Uterus (tissue), 4 donors: ENCODE results near the gene HIVEP2. TPM values are rescaled to one million over a fixed set of nuclear protein-coding genes. Genes with fewer than 3 reads are reported as not detected.

Experiments
- DNase-seq, 2 donors: peaks; one replicate each; pipeline ENCODE4 v3.0.0-alpha.2; 2019 to 2020
- H3K27ac ChIP-seq, 2 donors: fragments of 200-600 bp; sonication (generic); 1 replicate in 1 of 2; 2 replicates in 1 of 2; pipeline ENCODE4 v1.5.1; 2016 to 2018
- H3K27me3 ChIP-seq, 2 donors: fragments of 200-600 bp; sonication (generic); one replicate each; pipeline ENCODE4 v1.5.1; 2018 to 2019; ENCODE audit warnings: control low read depth in 1 of 2
- H3K36me3 ChIP-seq, 2 donors: fragments of 200-600 bp; sonication (generic); one replicate each; pipeline ENCODE4 v1.5.1; 2019; ENCODE audit warnings: control low read depth in 1 of 2
- H3K4me1 ChIP-seq, 2 donors: fragments of 200-600 bp; sonication (generic); one replicate each; pipeline ENCODE4 v1.5.1; 2018 to 2019; ENCODE audit warnings: control low read depth in 1 of 2
- H3K4me3 ChIP-seq, 2 donors: fragments of 200-600 bp; sonication (generic); 1 replicate in 1 of 2; 2 replicates in 1 of 2; pipeline ENCODE4 v1.5.1; 2018 to 2019; ENCODE audit warnings: mild to moderate bottlenecking in 1 of 2
- H3K9me3 ChIP-seq, 2 donors: fragments of 200-600 bp; sonication (generic); one replicate each; pipeline ENCODE4 v1.5.1; 2019; ENCODE audit warnings: control low read depth in 1 of 2
- POLR2A ChIP-seq, 2 donors: fragments of 450-650 bp; IDR thresholded peaks; one replicate each; pipeline ENCODE4 v1.6.1; 2016; ENCODE audit warnings: antibody characterized with exemption in 2 of 2, mild to moderate bottlenecking in 1 of 2, moderate library complexity in 1 of 2
- intact Hi-C: fragments of 100-400 bp; cut with DNase I; formaldehyde crosslinking; loops from one replicate; pipeline ENCODE4 v1.15.1; 2023; ENCODE audit warnings: low total_unique reads
- total RNA-seq, 4 donors: library from RNA; depleted of rRNA in 3 of 4; stranded (reverse); fragments of >200 nt in 3 of 4; gene quantifications; one replicate each; pipeline versions ENCODE4 v1.1.0 to v1.2.4, GENCODE V29; 2014 to 2023
- TF ChIP-seq, protein P1 (sequence below), 4 experiments: fragments of 200-600 bp in 2 of 4; fragments of 450-650 bp in 2 of 4; sonication (generic) in 2 of 4; IDR thresholded peaks; one replicate each; pipeline ENCODE4 v1.5.1; 2016 to 2019; ENCODE audit warnings: antibody characterized with exemption in 4 of 4, mild to moderate bottlenecking in 2 of 4, moderate library complexity in 1 of 4
- donor health status: DM: yes; HTN: yes; CAD: no.

The HIVEP2 gene
- total RNA-seq, 4 donors from 2014 or later, result 11.0 to 24.7 (median 19.8) TPM

DNA sequence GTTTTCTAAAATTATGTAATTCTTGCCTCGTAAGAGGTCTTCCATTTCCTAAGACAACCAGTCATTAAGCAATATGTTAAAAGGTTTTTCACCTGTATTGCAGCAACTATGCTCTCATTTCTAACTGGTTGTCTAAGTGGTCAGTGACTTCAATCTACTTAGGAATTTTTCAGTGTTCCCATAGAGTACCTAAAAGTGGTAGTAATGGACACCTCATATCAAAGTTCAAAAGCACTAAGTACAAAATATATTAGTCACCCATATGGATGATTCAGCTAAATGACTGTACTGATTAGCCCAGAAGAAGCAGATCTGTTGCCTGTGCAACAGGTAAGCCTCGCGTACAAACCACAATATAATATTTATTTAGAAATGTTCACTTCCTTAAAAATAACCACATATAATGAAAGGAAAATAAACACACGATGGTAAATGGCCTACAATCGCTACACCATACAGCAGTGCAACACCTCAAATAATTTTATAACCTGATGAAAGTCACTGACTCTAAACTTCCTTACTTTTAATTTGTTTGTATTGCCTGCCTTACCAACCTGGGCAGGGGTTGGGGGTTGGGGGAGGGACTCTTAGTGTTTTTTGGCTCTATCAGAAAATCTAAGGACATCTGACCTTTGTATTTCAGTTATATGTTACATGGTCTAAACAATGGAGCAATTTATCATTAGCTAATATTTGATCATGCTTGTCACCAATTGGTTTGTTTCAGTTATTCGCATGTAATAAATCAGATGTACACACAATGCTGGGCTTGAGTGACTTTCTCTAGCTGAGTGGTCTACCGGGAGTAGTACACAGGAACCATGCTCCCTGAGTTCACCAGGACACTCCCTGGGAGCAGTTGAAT is 105.9 kb downstream of the HIVEP2 start:
- no peak overlapping the region for H3K4me3 ChIP-seq
- intact Hi-C loops, result no loop called here
- H3K4me1 ChIP-seq, result no peaks in the 10 kb centered on the region
- no peak for TF ChIP-seq POLR2A (IDR thresholded peaks at IDR 0.05)
- TF ChIP-seq, protein P1, sequence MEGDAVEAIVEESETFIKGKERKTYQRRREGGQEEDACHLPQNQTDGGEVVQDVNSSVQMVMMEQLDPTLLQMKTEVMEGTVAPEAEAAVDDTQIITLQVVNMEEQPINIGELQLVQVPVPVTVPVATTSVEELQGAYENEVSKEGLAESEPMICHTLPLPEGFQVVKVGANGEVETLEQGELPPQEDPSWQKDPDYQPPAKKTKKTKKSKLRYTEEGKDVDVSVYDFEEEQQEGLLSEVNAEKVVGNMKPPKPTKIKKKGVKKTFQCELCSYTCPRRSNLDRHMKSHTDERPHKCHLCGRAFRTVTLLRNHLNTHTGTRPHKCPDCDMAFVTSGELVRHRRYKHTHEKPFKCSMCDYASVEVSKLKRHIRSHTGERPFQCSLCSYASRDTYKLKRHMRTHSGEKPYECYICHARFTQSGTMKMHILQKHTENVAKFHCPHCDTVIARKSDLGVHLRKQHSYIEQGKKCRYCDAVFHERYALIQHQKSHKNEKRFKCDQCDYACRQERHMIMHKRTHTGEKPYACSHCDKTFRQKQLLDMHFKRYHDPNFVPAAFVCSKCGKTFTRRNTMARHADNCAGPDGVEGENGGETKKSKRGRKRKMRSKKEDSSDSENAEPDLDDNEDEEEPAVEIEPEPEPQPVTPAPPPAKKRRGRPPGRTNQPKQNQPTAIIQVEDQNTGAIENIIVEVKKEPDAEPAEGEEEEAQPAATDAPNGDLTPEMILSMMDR (IDR thresholded peaks at IDR 0.05), result no peak
- H3K36me3 ChIP-seq, result no peaks in the 10 kb centered on the region
- H3K27ac ChIP-seq, result no peak overlapping the region
- H3K27me3 ChIP-seq, result no peaks in the 10 kb centered on the region
- H3K9me3 ChIP-seq, result no peaks in the 10 kb centered on the region
- DNase-seq, result no peak

DNA sequence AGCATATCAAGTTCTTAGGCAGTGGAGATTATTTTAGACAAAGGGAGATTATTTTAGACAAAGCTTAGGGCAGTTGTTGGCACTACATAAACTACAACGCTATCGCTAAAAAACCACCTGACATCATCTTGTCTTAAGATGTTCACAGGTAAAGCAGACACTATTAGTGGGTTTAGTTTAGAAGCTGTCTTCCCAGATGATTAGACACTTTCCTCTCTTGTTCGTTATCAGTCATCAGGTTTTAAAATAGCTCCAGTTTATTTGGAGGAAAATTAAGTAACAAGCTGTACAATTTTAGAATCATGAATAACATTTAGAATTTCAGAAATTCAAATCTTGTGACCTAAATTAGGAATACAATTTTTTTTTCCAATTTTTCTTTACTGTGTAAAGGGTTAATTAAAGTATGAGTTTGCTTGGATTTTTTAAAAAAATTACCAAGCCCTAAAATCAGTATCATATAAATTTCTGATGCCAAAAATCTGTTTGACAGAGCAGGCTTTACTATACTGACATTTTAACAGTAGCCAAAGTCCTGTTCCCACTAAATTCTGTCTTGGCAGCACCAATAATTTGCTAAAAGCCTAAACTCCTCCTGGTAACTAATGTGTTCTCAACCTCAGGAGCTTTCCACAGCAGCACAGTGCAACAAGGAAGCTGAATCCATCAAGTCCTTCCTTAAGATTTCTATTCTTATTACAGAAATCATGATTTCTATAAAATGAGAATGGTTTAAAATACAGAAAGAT is 109.0 kb downstream of the HIVEP2 start:
- TF ChIP-seq POLR2A (IDR thresholded peaks at IDR 0.05), result no peak
- TF ChIP-seq, protein P1 (IDR thresholded peaks at IDR 0.05), result no peak
- Histone ChIP-seq H3K4me1 (no peaks in the 10 kb centered on the region), H3K36me3 (no peaks in the 10 kb centered on the region), H3K27me3 (no peaks in the 10 kb centered on the region), H3K9me3 (no peaks in the 10 kb centered on the region), H3K27ac (no peak overlapping the region), H3K4me3 (no peak overlapping the region)
- intact Hi-C loops, result no loop called here
- DNase-seq, result no peak

DNA sequence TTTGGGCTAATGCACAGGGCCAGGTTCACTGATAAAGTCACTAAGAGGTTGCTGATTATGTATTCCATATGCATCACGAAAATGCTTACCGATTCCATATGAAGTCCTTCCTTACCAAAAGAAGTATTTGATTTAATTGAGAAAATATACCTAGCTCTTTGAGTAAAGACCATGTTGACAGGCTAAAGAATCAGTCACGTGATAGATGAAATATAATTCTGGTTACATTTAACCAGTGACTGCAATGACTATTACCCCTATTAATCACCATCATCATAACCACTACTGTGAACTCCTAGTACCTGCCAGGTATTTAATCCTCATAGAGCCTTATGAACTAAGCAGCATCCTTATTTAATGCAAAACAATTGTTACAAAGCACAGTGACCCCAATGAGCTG is 110.1 kb downstream of the HIVEP2 start:
- no peak overlapping the region for H3K27ac ChIP-seq
- H3K36me3 ChIP-seq, result no peaks in the 10 kb centered on the region
- intact Hi-C loops, result no loop called here
- H3K4me3 ChIP-seq, result no peak overlapping the region
- H3K27me3 ChIP-seq, result no peaks in the 10 kb centered on the region
- TF ChIP-seq POLR2A (IDR thresholded peaks at IDR 0.05), result no peak
- TF ChIP-seq, protein P1 (IDR thresholded peaks at IDR 0.05), result no peak
- no peaks in the 10 kb centered on the region for H3K4me1 ChIP-seq
- no peaks in the 10 kb centered on the region for H3K9me3 ChIP-seq
- DNase-seq, result no peak

DNA sequence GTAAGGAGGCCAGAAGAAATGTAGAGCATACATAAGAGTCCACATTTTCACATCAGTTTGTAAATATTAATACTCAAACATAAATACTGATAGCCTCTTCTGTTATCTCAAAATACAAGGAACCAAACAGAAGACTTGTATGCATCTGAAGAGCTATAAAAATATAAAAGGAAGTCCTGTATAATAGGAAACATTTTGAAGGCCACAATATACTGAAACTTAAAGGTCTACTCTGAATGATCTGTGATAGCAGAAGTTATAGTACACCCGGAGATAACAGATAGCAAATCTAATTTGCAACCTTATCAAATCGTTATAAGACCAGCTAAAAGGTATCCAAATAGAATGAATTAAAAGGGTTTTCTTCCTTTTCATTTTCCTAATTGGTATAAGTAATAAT is 111.2 kb downstream of the HIVEP2 start:
- no peak for DNase-seq
- Histone ChIP-seq H3K27ac (no peak overlapping the region), H3K27me3 (no peaks in the 10 kb centered on the region), H3K4me1 (no peaks in the 10 kb centered on the region), H3K9me3 (no peaks in the 10 kb centered on the region), H3K4me3 (no peak overlapping the region), H3K36me3 (no peaks in the 10 kb centered on the region)
- TF ChIP-seq, protein P1 (IDR thresholded peaks at IDR 0.05), result no peak
- TF ChIP-seq POLR2A (IDR thresholded peaks at IDR 0.05), result no peak
- intact Hi-C loops, result no loop called here

DNA sequence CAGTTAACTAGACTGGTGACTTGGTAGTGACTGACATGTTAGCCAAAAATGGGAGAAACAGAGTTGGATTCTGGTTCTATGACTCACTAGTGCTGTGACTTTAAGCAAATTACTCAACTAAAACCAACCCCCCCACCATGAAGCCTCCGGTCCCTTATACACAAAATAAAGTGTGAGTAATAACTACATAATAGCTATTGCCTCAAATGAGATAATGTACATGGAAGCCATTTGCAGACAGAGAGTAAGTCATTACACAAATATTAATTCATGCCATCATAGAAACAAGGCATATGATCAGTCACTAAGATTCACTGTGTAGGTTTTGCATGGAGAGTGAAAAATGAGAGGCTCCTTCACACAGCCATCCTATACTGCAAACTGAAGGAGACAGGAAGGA is 111.9 kb downstream of the HIVEP2 start:
- no peaks in the 10 kb centered on the region for H3K4me1 ChIP-seq
- no peak for TF ChIP-seq POLR2A (IDR thresholded peaks at IDR 0.05)
- TF ChIP-seq, protein P1 (IDR thresholded peaks at IDR 0.05), result no peak
- intact Hi-C loops, result no loop called here
- H3K4me3 ChIP-seq, result no peak overlapping the region
- H3K36me3 ChIP-seq, result no peaks in the 10 kb centered on the region
- H3K27me3 ChIP-seq, result no peaks in the 10 kb centered on the region
- DNase-seq, result no peak
- no peak overlapping the region for H3K27ac ChIP-seq
- H3K9me3 ChIP-seq, result no peaks in the 10 kb centered on the region
